Measurements from ENCODE around the gene C6orf89.
"Not testable (repeated sequence)": the region's sequence is repeated elsewhere in the genome, so short reads cannot be mapped to it uniquely, and the experiment has no call there.

Gene C6orf89

GRCh38 chr6:36925809-36926208 lies 40.1 kb downstream of the C6orf89 start:
- no peak for DNase-seq

- DNase-seq = no peak
Measured at GRCh38 chr6:36926708-36927513, 41.2 kb downstream of the C6orf89 start.

GRCh38 chr6:36927691-36928546 lies 42.2 kb downstream of the C6orf89 start:
- no peak for DNase-seq

DNA sequence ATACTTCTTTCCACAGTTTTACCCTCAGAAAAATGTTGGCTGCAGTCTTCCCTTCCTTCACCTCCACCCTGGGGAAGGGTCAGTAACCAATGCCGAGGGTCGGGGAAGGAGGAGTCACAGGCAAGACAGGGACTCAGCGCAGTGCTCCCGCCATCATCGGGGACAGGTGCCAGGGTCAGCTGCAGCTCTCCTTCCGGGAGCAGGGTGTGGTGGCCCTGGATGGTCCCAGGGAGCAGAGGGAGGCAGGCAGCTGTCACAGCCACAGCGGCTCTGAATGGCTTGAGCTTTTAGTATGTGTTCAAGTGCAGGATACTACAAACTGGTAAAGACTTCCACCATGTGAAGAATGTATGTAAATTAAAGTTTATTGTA lies 42.8 kb downstream of the C6orf89 start:
- no peak for DNase-seq

GRCh38 chr6:36929152-36929551 lies 43.4 kb downstream of the C6orf89 start:
- no peak for DNase-seq

- DNase-seq = no peak
Measured at GRCh38 chr6:36929607-36930006, 43.9 kb downstream of the C6orf89 start.

DNA sequence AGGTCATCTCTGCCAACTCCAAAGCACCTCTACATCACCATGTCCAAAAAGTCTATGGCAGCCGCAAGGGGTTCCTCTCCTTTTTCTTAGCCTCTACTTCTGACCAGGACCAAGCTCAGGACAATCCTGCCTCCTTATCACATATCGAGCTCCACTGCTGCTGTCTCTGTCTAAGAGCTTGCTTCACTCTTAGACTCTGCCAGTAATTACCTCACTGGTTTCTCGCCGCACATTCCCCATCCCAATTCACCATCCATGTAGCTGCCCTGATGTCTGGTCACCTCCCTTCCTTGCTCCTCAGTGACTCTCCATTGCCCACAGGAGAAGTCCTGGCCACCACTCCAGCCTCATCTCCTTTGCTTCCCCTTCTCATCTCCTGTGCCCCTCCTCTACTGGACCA lies 44.7 kb downstream of the C6orf89 start:
- no peak for DNase-seq

DNA sequence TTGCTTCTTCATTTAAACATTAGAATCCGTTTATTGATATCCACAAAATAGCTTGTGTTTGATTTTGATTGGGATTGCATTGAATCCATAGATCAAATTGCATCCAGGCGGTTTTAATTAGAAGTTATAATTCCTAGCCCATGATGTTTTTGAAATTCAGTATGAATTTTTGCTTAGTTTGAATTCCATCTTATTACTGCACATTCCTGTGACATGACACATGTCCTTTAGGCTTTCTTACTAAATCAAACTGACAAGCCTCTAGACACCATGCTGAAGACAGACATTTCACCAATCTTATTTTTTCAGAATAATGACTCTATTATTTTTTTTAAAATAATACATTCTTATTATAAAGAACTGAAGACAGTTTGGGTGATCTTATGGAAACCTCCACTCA lies 47.4 kb downstream of the C6orf89 start:
- no peak for DNase-seq

GRCh38 chr6:36933519-36933918 lies 47.8 kb downstream of the C6orf89 start:
- no peak for DNase-seq

- DNase-seq = no peak
Measured at GRCh38 chr6:36934901-36935300, 49.1 kb downstream of the C6orf89 start.

DNA sequence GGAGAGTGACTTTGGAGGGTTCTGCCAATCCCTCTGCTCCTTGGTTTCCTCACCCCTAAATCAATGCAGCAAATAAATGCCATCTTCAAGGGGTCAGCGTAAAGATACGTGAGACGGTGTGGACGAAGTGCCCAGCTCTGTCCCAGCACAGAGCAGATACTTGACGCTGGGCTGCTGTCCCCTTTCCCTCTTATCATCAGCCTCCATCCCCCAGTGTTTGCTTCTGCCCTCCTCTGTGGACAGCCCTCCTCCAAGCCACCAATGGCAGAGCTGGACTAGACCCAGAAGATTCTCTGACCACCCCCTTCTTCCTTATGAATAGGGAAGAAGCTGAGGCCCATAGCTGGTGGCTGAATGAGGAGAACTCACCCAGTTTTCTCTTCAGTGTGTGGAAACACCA lies 51.1 kb downstream of the C6orf89 start:
- no peak for DNase-seq

DNA sequence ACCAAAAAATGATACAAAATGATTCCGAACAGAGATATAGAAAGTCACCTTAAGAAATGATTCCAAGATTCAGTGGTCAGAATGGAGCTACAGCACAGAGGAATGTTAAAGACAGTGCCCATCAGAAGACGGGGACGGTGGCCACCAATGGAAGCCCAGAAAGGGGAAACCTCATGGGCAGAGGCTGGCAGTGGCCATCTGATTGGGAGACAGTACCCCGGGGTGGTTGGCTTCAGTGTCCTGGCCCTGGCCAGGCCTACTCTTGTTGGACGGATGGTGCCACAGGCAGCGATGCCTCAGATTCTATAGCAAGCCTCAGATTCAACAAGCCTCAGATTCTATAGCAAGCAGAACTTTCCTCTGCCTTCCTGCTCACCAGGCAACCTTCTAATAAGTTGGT lies 52.1 kb downstream of the C6orf89 start:
- DNase-seq = no peak

- no peak for DNase-seq
Measured at GRCh38 chr6:36938536-36938935, 52.8 kb downstream of the C6orf89 start.

GRCh38 chr6:36939005-36939404 lies 53.3 kb downstream of the C6orf89 start:
- not testable (repeated sequence) for DNase-seq

GRCh38 chr6:36940027-36940426 lies 54.3 kb downstream of the C6orf89 start:
- DNase-seq = no peak

DNA sequence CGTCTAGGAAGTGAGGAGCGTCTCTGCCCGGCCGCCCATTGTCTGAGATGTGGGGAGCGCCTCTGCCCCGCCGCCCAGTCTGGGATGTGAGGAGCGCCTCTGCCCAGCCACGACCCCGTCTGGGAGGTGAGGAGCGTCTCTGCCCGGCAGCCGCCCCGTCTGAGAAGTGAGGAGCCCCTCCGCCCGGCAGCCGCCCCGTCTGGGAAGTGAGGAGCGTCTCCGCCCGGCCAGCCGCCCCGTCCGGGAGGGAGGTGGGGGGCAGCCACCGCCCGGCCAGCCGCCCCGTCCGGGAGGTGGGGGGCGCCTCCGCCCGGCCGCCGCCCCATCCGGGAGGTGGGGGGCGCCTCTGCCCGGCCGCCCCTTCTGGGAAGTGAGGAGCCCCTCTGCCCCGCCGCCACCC lies 55.8 kb downstream of the C6orf89 start:
- DNase-seq = not testable (repeated sequence)

GRCh38 chr6:36942329-36942728 lies 56.6 kb downstream of the C6orf89 start:
- not testable (repeated sequence) for DNase-seq

DNA sequence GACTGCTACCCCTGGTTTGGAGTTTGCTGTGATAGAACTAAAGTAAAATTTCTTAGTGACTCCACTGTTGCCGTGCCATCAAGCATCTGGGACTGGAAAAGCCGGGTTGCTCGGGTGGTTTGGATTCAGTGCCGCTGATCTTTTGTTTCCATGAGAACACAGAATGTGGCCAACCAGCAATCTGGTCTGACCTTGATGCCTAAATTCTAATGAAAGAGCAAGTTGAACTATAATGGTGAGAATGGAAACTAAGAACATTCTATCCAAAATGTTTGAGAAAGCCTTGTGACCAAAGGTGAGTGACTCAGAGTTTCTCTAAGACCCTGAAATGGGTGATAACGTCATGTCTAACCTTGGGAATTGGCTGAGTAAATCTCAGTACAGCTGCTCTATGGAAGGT lies 58.9 kb downstream of the C6orf89 start:
- no peak for DNase-seq

- DNase-seq = no peak
Measured at GRCh38 chr6:36945301-36945700, 59.5 kb downstream of the C6orf89 start.

- no peak for DNase-seq
Measured at GRCh38 chr6:36946526-36946925, 60.8 kb downstream of the C6orf89 start.

- no peak for DNase-seq
Measured at GRCh38 chr6:36947570-36948351, 62.0 kb downstream of the C6orf89 start.

GRCh38 chr6:36949076-36949475 lies 63.3 kb downstream of the C6orf89 start:
- DNase-seq = not testable (repeated sequence)

- DNase-seq = no peak
Measured at GRCh38 chr6:36949636-36950035, 63.9 kb downstream of the C6orf89 start.

GRCh38 chr6:36953931-36954261 lies 68.1 kb downstream of the C6orf89 start:
- DNase-seq = no peak

All from MV-4-11 (cell line).